HL-60/S4 treated with retinoic acid at 250 ng/mL for 4 days and 3 days (cell line): ENCODE data around the gene CLDN15.
"Not testable (repeated sequence)": the region's sequence is repeated elsewhere in the genome, so short reads cannot be mapped to it uniquely, and the experiment has no call there.

Experiments
- in situ Hi-C: fragments of 300-500 bp; cut with MboI; formaldehyde crosslinking; loops from 2 replicates; pipeline ENCODE4 v1.7.0; 2022; ENCODE audit warnings: low sequenced_read_pairs

The CLDN15 gene

GRCh38 chr7:101200862-101201599 is 36.6 kb downstream of the CLDN15 start, which contains the start of gene MOGAT3:
Gene MOGAT3, minus strand, starts transcription at chr7:101201036. Its CDS starts 182 bp downstream, at chr7:101200854.
- in situ Hi-C loops, result no loop called here

DNA sequence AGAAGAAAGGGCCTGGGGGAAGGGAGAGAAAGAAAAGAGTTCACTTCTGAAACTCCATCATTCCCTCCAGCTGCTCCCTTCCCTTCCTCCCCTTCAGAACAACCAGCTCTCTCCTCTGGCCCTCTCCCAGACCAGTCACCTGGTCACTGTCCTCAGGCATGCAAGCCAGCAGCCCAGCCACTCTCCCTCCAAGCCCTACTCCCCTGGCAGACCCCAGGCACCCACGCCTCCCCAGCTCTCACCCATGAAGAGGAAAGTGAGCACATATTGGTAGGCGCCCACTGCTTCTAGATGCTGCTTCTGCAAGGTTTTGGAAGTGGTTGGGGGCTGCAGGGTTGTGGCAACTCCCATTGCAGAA is 37.1 kb downstream of the CLDN15 start:
- in situ Hi-C loops, result no loop called here

- in situ Hi-C loops, result not testable (repeated sequence)
These were observed 38.1 kb downstream of the CLDN15 start for GRCh38 chr7:101199522-101199921.

- in situ Hi-C loops, result no loop called here
These were observed 39.1 kb downstream of the CLDN15 start for GRCh38 chr7:101198476-101198875.

DNA sequence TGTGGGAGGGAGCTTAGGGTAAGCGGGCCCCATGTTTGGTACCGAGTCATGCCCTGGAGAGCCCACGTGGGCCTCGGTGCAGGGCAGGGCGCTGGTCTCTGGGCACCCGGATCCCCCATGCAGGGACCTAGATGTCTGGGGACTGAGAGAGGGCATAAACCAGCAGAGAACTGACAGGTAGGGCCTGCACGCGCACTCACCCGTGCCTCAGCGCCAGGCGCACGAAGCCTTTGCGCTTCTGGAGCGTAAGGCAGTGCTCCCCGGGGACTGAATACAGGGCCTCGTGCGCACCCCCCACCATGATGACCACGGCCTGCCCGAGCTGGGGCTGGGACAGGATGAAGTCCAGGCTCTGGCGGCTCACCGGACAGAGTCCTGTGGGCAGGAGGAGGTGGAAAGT is 39.6 kb downstream of the CLDN15 start:
- in situ Hi-C loops, result no loop called here

DNA sequence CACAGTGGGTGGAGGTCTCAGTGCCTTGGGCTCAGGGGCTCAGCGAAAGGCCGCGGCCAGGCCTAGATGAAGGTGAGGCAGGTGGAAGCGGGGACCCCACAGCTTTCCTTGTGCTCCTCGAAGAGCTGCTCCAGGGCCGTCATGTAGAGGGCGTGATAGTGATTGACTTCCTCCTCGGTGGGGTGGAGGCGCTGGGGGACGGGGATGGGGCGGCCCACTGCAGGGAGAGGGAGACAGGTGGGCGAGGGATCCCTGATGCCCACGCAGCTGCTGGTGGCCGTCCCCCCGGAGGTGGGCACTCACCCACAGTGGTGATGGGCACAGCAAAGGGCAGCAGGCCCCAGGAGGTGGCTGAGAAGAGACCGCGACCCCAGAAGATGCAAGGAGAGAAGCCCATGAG is 41.7 kb downstream of the CLDN15 start:
- in situ Hi-C loops, result no loop called here

GRCh38 chr7:101189109-101189508 is 48.5 kb downstream of the CLDN15 start:
- in situ Hi-C loops, result no loop called here

GRCh38 chr7:101186844-101187428 is 50.7 kb downstream of the CLDN15 start:
- in situ Hi-C loops, result no loop called here

DNA sequence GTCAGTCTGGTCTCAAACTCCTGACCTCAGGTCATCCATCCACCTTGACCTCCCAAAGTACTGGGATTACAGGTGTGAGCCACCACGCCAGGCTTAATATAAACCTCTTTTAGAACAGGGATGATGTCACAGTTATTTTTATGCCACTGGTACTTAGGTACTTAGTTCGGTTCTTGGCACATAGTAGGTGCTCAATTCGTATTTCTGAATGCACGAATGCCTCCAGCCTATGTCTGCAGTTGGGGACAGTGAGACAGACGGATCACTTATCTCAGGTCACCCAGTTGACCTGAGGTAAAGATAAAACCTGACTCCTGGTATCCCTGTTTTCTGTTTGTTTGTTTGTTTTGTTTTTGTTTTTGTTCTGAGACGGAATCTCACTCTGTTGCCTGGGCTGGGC is 51.4 kb downstream of the CLDN15 start:
- in situ Hi-C loops, result no loop called here

GRCh38 chr7:101185258-101185839 is 52.3 kb downstream of the CLDN15 start:
- in situ Hi-C loops, result no loop called here
